ENCODE measurements around the gene WNK1.
"Not testable (repeated sequence)": the region's sequence is repeated elsewhere in the genome, so short reads cannot be mapped to it uniquely, and the experiment has no call there.

Gene WNK1

GRCh38 chr12:779745-780734 lies 27.7 kb downstream of the WNK1 start:
- DNase-seq (ENCODE audit: low spot score), result peak; percentile 13

GRCh38 chr12:780750-781379 lies 28.5 kb downstream of the WNK1 start:
- peak; percentile 5 for DNase-seq (ENCODE audit: low spot score)

- peak; percentile 5 for DNase-seq (ENCODE audit: low spot score)
These were observed 33.3 kb downstream of the WNK1 start for GRCh38 chr12:785706-786105.

- no peak for DNase-seq (ENCODE audit: low spot score)
These were observed 35.9 kb downstream of the WNK1 start for GRCh38 chr12:788288-788687.

- DNase-seq (ENCODE audit: low spot score), result not testable (repeated sequence)
These were observed 36.4 kb downstream of the WNK1 start for GRCh38 chr12:788762-789161.

- no peak for DNase-seq (ENCODE audit: low spot score)
These were observed 37.6 kb downstream of the WNK1 start for GRCh38 chr12:789852-790563.

GRCh38 chr12:790608-791007 lies 38.2 kb downstream of the WNK1 start:
- no peak for DNase-seq (ENCODE audit: low spot score)

GRCh38 chr12:793037-793436 lies 40.7 kb downstream of the WNK1 start:
- DNase-seq (ENCODE audit: low spot score), result no peak

- no peak for DNase-seq (ENCODE audit: low spot score)
These were observed 41.3 kb downstream of the WNK1 start for GRCh38 chr12:793711-794110.

GRCh38 chr12:795305-795704 lies 42.9 kb downstream of the WNK1 start:
- DNase-seq (ENCODE audit: low spot score), result peak; percentile 41

- DNase-seq (ENCODE audit: low spot score), result no peak
These were observed 48.0 kb downstream of the WNK1 start for GRCh38 chr12:800401-800800.

- DNase-seq (ENCODE audit: low spot score), result no peak
These were observed 50.1 kb downstream of the WNK1 start for GRCh38 chr12:802242-803120.

GRCh38 chr12:805022-805632 lies 52.7 kb downstream of the WNK1 start:
- no peak for DNase-seq (ENCODE audit: low spot score)

- DNase-seq (ENCODE audit: low spot score), result no peak
These were observed 53.9 kb downstream of the WNK1 start for GRCh38 chr12:806200-806791.

GRCh38 chr12:807041-807735 lies 54.8 kb downstream of the WNK1 start:
- DNase-seq (ENCODE audit: low spot score), result no peak

- DNase-seq (ENCODE audit: low spot score), result peak; percentile 88
These were observed 57.7 kb downstream of the WNK1 start for GRCh38 chr12:810116-810515.

GRCh38 chr12:810671-811415 lies 58.5 kb downstream of the WNK1 start:
- peak; percentile 50 for DNase-seq (ENCODE audit: low spot score)

GRCh38 chr12:812950-813349 lies 60.6 kb downstream of the WNK1 start:
- no peak for DNase-seq (ENCODE audit: low spot score)

GRCh38 chr12:817456-817855 lies 65.1 kb downstream of the WNK1 start:
- DNase-seq (ENCODE audit: low spot score), result not testable (repeated sequence)

Measured in hematopoietic multipotent progenitor cell treated with erythropoietin and hydrocortisone succinate and interleukin-3 and kit ligand, for 15 days (in vitro differentiated cells).